ENCODE data around the gene ACOXL.
A peak's percentile ranks its signal among the peaks of the same experiment; 100 is the strongest.

ACOXL gene

DNA sequence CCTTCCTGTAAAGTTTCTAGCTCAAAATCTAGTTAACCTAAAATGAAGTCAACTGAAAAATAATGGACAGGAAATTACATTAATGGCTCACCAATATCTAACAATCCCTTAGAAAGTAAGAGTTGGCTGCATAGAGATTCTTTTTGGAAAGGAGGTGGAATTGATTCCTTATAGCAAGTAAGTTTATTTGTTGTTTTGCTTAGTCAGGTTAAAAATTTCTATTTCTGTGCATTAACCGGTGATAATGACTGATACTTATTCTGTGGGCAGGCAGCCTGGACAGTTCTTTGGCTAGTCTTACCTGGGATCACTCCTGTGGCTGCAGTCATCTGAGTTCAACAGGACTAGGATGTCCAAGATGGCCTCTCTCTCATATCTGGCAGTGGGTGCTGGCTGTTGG is 381.5 kb downstream of the ACOXL start:
- no peak for DNase-seq (ENCODE audit: low read depth in 2 of 2)

DNA sequence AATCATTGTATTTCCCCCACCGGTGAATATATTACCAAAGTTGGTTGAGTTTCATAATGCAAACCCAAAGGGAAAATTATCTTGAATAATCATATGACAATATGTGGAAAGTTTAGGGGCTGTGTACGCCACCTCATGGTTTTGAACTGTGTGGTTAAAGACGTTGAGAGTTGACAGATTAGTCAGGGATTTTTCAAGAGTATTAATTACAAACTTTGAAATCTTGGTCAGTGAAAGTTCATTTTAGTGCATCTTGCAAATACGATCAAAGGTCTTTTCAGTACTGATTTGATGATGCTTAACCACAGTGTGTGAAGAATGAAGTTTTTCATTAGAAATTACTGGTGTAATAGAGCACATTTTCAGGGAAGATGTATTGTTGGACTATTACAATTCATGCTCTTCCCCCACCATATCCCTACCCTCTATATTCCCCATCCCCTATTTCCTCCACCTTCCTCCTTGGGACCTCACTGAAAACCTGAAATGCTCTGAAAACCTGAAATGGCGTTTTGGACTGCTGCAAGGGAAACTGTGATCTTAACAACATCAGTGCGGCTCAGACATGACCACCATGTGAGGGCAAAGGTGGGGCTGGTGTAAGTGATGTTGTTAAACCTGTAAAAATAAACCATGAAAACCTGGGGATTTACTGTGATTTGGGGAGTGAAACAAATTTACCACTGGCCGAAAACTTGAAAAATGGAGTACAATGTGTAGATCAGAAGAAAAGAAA is 383.8 kb downstream of the ACOXL start:
- DNase-seq (ENCODE audit: low read depth in 2 of 2) = no peak

DNA sequence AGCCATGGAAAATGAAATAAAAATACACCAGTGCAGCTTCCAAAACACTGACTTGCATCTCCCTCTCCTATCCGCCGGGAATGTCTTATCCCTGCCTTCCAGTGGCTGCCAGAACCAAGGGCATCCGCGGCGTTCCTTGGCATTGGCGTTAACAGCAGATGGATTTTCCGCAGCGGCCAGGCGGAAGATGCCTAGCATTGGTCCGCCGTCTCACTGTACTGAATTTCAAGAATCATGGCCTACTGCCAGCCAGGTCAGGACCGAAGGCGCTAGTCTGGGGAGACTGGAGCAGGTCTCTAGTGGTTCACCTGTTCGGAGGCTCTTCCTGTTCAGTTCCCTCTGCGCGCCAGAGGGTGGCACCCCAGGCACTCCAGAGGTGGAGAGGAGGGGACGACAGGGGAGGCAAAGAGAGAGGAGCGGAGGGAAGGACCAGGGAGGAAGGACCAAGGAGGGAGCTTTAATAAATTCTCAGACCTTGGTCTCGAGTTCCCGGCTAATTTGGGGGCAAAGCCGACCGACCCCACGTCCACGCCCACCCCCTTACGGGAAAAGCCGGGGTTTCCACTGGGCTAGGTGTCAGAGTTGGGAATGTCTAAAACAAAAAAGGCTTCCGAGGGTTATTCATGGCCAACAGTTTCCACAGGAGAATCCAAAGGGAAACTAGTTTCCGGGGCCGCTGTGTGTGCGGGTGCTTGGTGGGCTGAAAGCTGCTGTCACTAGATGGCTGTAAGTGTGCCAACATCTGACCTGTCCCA is 384.6 kb downstream of the ACOXL start:
- peak; percentile 34 to 41 for DNase-seq (ENCODE audit: low read depth in 2 of 2)

DNA sequence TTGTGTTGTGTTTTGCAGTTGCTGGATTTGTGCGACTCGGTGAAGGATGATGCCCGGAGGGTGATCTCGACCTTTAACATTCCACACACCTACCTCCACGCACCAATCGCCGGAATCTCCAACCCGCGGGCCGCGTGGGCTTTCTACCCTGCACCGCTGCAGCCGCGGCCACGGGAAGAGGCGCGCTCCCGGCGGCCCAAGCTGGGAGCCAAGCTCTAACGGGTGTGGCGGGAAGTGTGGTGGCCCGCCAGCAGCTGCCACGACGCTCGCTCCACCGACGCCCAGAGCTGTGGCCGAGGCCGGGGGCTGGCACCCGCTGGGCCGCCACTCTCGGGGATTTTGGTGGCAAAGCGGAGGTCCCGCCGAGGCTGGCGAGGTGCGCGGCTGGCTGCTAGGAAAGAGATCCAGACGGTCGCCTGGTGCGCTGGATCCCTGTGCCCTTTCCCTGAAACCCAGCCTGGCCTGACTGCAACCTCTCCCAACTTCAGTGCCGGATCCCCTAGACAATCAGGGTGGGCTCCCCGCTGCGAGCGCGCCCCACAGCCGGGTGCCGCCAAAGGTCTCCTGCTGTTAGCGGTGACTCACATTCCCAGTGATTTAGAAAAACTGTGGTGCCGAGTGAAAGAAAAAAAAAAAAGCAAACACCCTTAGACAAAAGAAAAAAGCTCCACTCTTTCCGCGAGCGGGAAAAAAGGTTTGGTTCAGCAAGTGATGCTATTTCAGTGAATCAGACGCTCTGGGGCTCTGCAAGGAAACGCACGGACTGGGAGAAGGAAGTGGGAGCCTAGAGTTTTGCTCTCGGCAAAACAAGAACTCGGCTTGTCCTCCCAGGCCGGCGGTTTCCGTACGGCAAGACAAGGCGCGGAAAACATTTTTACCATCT is 385.5 kb downstream of the ACOXL start:
- DNase-seq (ENCODE audit: low read depth in 2 of 2) = no peak

DNA sequence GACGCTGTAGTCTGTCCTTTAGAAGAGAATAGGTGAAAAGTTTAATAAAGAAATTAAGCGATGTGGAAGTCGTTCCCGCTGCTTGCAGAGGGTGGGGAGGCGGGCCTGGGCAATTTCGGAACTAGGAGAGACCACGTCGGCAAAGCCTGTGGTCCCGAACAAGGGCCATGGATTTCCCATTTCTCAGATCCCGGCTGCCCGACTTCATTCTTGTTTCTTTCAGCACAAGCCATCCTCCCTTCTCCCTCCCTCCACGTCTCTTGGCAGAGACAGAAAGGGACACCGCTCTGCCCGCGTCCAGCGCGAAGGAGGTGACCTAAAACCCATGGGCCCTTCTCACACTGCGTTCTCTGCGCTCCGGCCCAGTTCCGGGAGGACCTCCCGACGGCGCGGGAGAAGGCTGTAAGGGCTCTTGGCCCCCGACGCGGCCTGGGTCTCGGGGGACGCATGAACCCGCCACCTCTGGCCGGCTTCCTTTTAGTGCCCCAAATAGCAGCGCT is 386.2 kb downstream of the ACOXL start:
- no peak for DNase-seq (ENCODE audit: low read depth in 2 of 2)

DNA sequence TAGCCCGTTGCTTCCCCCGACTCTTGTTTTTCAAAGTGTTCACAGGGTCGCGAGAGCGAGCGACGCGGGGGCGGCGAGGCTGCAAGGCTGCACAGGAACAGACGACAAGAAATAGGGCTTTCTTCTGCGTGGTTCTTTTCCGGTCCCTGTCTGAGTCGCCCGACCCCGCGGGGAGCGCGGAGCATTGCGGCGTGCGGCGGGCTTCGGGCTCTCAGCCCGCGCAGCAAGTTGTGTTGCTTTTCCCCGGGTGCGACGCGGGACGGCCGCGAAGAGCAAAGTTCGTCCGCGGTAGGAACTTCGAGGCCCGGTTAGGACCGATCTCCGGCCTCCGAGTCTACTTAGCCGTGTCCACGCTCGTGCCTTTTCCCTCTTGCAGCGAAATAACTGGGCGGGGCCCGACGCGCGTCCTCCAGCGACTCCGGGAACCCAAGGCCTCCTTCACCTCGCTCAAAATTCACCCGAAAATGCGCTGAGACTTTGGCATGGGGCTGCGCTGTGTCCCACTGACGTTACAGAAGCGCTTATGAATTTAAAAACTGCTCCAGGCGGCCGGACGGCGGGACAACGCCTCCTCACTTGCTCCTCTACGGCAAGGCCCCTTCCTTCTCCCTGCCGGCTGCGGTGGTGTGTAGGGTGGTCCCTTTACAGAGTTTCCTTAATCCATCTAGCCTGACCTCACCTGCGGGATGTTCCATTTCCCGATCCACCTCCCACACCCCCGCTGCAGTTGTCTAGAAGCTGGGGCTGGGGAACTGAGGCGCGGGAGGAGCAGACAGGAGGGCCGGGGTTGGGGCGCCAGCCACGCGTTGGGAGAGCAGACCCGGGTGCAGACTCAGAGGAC is 386.8 kb downstream of the ACOXL start:
- peak in 1 of 2 donors; percentile 5 for DNase-seq (ENCODE audit: low read depth in 2 of 2)

DNA sequence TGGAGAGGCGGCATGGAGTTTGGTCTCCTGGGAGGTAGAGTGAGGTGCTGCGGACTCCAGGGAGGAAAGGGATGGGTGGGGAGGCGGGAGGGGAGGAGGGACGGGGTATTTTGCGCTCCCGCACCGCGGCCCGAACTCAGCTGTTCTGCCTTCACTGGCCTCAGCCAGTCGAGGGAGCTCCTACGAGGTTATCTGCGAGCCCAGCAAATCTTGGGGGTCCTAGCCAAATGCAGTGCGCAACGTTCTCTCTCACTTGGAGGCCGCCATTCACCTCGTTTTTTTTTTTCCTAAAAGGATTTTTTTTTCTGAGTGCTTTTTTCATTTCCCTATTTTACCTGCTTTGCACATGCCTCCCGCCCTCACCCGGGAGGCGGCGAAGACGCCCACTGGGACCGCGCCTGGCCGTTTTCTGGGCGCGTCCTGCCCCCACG is 387.5 kb downstream of the ACOXL start:
- DNase-seq (ENCODE audit: low read depth in 2 of 2) = no peak

DNA sequence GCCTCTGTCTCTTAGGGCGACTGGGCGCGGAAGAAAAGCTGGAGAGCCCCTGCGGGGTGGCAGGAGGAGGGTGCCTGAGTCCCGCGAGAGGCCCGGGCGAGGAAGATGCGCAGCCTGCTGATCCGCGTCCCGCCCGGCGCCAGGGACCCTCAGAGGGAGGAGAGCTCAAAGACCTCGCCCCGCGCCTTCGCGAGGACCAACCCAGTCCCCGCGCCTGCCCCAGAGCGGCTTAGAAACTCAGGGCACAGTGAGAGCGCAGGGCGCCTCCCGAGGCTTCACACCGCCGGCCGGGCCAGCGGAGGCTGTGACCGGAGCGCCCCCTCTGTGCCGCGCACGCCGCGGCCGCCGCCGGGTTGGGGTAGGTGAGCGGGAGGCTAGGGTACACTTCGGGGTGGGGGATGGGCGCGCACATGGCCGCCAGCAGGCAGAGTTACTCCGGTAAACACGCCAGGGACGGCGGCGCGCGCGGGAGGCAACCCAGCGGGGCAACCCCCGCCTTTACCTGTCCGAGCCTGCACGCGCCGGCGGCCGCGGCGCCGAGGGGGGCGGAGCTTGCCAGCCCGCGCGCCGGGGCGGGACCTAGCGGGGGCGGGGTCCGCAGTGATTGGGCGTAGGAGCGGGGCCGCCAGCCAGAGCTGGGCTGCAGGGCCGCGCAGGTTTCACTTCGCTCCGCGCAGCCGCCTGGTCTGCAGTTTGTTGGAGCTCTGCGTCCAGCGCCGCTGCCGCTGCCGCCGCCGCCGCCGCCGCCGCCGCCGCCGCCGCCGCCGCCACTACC is 388.1 kb downstream of the ACOXL start, which contains the start of gene BCL2L11:
Gene BCL2L11 (plus strand): TSS at position 662 of the 775 bp plus-strand sequence. CDS start 2,832 bp downstream, outside the sequence.
- peak; percentile 70 to 84 for DNase-seq (ENCODE audit: low read depth in 2 of 2)

DNA sequence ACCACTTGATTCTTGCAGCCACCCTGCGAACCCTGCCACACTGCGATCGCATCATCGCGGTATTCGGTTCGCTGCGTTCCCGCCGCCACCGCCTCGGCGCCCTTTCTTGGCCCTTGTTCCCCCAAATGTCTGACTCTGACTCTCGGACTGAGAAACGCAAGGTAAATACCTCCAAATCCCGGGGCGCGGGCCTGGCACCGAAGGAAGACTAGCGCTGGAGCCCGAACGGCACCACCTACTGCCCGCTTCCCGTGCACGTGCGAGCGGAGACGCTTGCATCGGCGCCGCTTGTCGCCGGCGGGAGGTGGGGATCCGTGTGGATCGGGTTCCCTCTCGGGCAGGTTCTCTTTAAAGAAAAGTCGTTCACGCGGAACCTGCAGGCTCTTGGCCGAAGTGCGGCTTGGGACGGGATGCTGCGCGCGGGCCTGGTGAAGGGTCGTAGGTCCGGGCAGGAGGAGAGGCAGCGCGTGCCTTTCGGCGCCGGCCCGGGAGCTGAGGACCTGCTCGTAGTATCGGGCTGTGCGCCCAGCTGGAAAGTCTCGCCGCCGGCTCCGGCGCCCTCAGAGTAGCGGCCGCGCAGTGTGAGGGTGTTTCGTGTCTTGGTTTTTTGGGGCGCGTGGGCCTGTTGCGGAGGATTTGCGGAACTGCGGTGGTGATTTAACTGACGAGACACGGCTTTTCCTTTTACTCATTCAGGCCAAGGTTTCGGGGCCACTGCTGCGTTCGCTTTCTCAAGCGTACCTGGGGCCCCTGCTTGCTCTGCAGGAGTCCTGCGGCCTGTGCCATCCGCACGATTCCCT is 388.9 kb downstream of the ACOXL start:
- peak in 1 of 2 donors; percentile 25 for DNase-seq (ENCODE audit: low read depth in 2 of 2)

DNA sequence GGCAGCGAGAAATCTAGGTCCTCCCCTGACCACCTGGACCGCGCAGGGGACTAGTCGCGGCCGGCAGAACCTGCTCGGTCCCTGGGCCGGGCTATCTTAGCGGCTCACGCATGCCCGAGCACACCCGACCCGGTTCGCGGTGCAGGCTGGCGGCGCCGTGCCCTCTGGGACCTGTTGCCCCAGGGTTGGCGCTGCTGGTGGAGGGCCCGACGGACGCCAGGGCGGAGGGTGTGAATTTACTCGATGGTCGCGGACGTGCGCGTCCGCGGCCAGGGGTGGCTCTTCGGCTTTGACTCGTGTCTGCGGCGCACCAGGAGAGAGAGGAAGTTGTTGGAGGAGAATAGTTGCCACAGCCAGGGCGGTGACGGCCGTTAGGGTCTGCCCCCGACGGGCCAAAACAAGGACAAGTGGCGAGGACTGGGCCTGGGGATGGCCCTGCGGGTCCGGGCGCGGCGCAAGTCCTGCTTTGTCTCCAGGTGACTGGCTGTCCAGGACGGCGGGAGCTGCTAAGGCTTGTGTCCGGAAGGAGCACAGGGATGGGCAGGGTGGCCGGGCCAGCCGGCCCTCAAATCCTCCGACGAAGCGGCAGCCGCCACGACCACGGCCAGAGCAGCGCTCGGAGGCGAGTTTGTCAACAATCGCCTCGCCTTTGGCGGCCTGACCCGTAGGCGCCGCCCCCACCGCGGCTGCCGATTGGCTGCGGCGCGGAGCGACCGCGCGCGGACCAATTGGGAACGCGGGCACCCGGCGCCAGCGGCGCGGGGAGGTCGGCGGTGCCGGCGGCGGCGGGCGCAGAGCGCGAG is 389.7 kb downstream of the ACOXL start:
- peak; percentile 40 to 53 for DNase-seq (ENCODE audit: low read depth in 2 of 2)

DNA sequence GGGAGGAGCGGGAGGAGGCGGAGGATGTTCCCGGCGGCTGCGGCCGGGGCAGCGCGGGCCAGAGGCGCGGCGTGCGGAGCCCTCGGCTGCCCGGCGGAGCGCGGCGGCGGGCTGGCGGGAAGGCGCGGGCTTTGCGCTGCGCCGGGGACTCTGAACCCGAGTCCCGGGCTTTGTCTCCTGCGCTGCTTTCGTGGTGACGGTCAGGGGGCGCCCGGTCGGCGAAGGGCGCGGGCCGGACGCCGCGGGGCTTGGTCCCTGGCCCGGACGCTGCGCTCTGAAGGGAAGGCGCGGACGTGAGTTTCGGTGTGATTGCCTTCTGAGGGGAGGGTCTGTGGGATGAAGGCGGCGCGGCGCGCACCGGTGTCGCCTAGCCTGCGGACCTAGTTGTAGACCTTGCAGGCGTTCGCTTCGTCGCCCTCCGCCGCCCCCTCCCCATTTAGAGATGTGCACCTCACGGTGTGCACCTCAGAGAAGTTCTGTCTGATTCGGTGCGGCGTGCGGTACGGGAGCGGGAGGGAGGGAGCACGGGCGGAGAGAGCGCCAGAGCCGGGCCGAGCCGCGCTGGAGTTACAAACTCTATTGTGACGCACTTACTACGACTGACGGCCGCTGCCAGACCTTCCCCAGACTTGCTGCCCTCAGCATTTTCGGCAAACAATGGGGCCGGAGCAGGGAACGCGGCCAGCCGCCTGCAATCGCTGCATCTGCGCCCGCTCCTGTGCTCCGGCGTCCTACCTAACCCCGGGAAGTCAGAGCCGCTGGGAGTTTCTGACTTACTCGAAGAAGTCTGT is 390.5 kb downstream of the ACOXL start:
- peak in 1 of 2 donors; percentile 14 for DNase-seq (ENCODE audit: low read depth in 2 of 2)

DNA sequence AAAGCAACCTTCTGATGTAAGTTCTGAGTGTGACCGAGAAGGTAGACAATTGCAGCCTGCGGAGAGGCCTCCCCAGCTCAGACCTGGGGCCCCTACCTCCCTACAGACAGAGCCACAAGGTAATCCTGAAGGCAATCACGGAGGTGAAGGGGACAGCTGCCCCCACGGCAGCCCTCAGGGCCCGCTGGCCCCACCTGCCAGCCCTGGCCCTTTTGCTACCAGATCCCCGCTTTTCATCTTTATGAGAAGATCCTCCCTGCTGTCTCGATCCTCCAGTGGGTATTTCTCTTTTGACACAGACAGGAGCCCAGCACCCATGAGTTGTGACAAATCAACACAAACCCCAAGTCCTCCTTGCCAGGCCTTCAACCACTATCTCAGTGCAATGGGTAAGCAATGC is 391.4 kb downstream of the ACOXL start:
- no peak for DNase-seq (ENCODE audit: low read depth in 2 of 2)

DNA sequence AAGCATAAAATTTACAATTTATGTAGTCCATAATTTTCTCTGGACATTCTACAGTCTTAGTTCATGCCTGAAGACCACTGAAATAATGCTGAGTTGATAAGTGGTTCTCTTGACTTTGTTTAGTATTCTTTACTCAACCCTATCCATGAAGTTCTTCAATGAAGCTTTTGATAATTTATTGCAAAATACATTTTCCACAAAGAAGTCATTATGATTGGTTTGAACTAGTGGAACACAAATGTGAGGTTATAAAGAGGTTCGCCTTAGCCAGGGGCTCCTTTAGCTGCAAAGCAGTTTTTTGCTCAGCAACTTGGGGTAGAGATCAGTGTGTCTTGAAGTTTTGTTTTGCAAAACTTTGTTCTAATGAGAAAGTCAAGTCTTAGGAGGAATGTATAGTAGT is 394.2 kb downstream of the ACOXL start:
- no peak for DNase-seq (ENCODE audit: low read depth in 2 of 2)

DNA sequence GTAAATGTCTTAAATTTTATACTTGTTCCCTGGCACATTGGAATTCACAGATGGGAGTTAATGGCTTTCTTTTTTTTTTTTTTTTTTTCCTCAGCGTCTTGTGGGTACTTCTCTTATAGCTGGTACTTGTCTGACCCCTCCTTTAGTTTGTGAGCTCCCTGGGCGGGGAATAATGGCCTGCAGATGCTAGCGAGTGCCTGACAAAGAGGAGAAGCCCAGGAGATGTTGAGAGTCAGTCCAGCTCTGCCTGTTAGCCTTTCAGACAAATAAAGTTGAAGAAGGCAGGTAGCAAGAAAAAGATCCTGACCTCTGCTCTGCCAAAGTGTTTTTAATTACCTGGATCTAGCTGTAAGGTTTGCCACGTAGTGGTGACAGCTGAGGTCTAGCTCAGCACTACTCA is 395.0 kb downstream of the ACOXL start:
- DNase-seq (ENCODE audit: low read depth in 2 of 2) = no peak

DNA sequence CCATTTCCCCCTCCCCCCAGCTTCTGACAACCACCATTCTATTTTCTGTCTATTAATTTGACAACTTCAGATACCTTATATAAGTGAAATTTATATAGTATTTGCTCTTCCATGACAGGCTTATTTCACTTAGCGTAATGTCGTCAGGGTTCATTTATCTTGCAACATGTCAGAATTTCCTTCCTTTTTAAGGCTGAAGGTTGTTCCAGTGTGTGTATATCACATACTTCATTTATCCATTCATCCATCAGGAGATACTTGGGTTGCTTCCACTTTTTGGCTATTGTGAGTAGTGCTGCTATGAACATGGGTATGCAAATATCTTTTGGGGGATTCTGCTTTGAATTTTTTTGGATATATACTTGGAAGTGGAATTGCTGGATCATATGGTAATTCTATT is 395.7 kb downstream of the ACOXL start:
- DNase-seq (ENCODE audit: low read depth in 2 of 2) = no peak

DNA sequence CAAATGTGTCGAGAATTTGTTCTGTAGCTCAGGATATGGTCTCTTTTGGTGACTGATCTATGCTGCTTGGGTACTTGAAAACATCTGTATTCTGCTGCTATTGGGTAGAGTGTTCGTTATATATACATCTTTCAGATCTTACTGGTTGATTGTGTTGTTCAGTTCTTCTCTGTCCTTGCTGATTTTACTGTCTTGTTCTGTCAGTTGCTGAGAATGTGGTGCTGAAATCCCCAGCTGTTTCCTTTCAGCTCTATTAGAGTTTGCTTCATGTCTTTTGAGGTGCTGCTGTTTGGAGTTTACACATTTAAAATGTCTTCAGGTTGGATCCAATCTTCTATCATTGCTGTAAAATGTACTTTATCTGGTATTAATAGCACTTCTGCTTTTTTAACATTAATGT is 401.2 kb downstream of the ACOXL start:
- DNase-seq (ENCODE audit: low read depth in 2 of 2) = no peak

DNA sequence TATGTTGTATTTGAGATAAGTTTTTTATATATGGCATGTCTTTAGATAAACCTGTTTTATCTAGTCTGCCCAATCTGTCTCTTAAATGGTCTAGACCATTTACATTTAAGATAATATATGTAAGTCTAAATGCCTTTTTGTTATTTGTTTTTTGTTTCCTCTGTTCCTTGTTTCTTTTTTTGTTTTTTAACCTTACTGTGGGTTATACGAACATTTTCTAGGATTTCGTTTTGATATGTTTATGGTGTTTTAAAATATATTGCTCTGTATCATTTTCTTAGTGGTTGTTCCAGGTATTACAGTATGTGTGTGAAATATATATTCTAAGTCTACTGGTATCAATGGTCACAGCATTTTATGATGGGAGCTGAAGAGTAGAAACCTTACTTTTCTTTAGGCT is 401.7 kb downstream of the ACOXL start:
- no peak for DNase-seq (ENCODE audit: low read depth in 2 of 2)
